GM21367 (cell line): ENCODE measurements around the gene TNFSF4.
"Not testable (repeated sequence)": the region's sequence is repeated elsewhere in the genome, so short reads cannot be mapped to it uniquely, and the experiment has no call there.

Experiments used
- ATAC-seq: cut with Tn5 transposase; IDR thresholded peaks from one replicate; pipeline ENCODE4 v1.9.1; 2021; ENCODE audit not compliant: unreplicated experiment

Gene TNFSF4, protein sequence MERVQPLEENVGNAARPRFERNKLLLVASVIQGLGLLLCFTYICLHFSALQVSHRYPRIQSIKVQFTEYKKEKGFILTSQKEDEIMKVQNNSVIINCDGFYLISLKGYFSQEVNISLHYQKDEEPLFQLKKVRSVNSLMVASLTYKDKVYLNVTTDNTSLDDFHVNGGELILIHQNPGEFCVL

DNA sequence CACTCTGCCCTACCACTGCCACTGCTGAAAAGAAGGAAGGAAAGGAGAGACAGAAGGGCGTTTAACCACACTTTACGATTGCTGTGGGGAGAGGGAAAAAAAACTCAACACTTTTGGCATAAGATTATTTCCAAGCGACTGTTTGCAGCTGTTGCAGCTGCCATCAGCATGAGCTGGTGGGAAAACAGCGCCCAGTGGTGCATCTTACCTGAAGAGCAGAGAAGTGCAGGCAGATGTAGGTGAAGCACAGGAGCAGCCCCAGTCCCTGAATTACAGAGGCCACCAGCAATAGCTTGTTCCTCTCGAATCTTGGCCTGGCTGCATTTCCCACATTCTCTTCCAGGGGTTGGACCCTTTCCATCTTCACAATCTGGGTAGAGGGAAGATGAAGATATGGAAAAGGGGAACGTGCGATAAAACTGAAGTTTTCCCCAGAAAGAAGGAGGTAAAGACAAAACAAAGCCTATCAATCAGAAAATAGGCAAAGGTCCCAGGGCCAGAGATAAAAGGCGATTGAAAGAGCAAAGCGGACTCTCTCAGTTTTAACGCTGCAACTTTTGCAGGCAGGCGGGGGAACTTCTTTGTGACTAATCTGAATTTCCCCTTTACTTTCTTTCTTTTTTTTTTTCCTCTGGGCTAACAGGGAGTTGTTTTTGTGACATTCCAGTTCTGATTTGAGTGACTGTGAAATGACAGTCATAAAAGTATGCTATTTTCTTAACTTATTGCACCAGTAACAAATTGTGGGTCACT, at the start of gene TNFSF4:
TSS of gene TNFSF4 (minus strand) at position 516 of the 753 bp plus-strand sequence. CDS start at position 361, 155 bp downstream.
- no peak for ATAC-seq

DNA sequence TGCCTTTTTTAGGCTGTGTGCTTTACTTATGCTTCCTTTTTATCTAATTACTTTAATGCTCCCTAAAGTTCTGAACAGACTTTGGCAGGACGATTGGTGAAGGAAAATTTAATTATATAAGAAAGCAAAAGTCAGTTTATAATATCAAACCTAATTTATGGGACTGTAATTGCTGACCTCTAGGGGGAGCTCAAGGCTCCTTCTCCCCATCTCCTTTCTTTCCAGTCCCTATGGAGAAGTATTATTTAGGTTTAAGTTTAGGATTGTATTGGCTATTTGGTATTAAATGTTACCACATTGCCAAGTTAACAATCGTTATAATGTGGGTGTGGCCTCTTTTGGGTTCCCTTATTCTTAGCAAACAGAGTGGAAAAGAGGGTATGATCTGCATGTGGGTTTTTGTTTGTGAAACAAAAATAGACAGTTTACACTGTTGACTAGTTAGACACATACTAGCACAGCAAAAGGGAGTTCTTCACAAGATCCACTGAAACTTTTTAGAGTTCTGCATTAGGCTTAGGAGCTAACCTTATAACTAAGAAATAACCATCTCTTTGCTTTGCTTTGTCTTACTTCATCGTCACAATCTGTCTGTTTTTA, 48.2 kb upstream of the TNFSF4 start:
- ATAC-seq = no peak

DNA sequence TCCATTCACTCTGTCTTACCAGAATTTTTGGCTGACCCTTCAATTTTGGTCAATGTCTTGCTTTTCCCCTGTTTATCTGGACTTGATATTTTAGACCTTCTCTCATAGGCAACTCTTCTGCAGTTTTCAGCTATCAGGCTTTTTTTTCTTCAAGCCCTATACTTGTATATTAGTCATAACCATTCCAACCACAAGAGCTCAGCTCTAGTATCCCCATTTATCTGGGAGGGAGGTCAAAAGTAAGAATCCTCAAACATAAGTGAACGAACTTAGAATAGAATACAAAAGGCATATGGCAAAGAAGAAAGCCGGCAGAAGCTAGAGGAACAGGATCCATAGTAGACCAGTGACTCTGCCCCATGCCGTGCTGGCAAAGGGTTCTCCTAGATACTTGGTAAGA, 45.9 kb upstream of the TNFSF4 start:
- no peak for ATAC-seq

DNA sequence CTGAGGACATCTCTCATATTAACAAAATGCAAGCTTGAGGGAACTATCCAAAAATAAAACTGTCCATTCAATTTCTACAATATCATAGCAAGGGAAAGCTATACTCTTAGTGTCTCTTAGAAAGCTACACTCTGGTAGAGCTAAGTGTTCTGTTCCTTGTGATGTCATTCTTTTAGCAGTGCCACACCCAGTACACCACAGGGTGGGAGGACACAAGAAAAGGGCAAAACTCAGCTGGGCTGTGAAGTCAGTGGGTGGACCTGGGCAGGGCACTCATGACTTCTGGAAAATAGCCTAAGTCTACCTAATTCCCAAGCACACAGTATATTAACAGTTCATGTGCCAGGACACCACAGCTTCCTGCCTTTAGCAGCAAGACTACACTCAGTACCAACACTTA, 42.2 kb upstream of the TNFSF4 start:
- no peak for ATAC-seq

DNA sequence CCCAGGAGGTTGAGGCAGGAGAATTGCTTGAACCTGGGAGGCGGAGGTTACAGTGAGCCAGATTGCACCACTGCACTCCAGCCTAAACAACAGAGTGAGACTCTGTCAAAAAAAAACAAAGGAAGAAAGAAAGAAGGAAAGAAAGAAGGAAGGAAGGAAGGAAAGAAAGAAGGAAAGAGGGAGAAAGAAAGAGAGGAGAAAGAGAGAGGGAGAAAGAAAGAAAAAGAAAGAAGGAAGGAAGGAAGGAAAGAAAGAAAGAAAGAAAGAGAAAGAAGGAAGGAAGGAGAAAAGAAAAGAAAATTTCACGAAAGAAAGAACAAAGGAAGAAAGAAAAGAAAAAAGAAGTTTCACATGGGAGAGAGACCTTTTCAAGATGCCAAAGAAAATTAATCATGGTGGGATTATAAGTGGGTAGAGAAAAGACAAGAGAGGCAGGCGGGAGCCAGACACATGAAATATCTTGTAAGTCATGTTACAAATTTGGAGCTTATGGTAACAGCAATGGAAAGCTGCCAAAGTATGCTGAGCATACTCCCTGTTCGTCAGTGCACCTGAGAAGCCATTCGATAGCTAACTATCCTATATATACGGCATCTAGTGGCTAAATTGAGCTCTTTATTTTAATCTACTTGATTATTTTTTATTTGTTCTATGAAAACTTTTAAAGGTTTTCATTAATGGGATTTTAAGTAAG, 41.3 kb upstream of the TNFSF4 start:
- no peak for ATAC-seq

DNA sequence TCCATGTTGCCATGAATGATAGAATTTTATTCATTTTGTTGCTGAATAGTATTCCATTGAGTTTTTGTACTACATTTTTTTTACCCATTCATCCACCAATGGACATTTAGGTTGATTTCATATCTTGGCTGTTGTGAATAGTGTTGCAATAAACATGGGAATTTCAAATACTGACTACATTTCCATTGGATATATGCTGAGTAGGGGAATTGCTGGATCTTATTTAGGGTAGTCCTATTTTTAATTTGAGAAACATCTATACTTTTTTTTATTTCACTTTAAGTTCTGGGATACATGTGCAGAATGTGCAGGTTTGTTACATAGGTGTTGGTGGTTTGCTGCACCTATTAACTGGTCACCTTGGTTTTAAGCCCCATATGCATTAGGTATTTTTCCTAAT, 38.8 kb upstream of the TNFSF4 start:
- ATAC-seq = no peak

DNA sequence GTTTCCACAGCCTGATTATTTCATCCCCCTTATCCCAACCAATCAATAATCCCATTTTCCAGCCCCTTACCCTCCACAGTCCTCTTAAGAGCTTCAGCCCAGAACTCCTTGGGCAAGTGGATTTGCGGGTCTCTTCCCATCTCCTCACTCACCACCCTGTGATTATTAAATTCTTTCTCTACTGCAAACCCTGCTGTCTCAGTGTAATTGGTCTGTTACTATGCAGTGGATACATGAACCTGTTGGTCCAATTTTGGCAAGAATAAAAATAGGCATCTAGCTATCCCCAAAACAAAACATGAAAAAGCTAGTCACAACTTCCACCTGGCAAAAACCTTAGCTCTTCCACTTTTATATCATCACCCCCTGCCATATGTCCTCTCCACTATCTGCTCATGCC, 36.2 kb upstream of the TNFSF4 start:
- ATAC-seq = no peak

DNA sequence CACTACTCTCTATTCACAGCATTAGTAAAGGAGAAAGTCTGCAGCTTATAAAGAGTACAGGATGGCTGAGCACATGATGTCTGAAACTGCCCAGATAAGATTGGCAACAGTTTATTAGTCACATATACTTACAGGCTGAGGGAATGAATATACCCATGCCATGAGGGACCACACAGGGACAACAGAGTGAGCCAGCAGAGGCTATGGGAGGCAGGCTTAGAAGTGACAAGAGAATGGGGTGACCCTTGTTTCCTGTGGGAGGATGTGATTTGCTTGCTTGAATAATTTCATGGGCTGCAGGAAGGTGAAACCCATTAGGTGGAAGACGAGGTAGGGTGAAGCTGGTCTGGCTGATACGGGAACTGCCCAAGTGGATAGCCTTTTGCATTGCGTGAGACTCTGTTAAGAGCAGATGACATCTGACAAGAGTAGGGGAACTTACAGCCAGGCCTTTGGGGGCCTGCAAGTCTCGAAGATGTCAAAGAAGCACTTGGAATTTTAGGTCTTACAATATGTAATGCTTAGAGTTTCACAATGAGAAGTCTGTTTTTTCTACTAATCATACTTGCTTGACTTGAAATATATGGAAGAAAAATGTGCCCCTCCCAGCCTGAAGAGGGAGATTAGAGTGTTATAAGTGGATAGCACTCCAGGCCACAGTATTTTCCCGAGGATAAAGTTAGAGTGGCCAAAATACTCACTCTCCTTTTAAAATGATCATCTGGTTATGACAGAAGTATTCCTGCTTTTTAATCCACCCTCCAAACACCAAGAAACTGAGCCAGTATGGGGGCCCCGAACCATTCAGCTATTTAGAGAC, 34.6 kb upstream of the TNFSF4 start:
- ATAC-seq = no peak

DNA sequence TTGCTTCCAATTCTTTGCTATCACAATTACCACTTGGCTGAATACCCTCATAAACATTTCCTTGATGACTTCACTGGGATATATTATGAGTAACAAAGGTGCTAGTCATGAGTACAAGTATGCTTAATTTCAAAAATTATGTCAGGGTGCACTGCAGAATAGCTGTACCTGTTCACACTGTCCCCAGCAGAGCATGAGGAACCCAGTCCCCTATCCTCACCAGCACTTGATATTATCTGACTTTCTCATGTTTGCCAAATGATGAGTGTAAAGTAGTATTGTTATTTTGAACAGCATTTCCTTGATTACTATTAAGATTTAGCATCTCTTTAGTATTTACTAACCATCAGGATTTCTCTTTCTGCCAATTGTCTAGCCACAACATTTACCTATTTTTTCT, 33.5 kb upstream of the TNFSF4 start:
- no peak for ATAC-seq

DNA sequence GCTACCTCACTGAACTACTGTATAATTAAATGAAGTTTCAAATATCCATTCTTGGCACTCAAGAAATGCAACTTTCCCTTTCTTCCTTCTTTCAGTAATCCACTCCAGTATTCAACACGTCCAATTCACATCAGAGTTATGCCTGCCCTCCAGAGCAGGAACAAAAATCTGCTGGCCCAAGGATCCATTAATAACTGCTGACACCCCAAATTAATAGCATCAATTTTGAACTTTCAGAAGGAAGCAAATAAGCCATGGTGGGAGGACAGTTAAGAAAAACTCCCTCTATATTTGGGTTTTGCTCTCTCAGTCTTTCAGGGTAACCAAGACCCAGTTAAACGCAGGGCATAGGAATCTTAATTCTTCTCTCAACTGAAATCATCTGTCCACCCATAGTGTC, 31.9 kb upstream of the TNFSF4 start:
- ATAC-seq = no peak

DNA sequence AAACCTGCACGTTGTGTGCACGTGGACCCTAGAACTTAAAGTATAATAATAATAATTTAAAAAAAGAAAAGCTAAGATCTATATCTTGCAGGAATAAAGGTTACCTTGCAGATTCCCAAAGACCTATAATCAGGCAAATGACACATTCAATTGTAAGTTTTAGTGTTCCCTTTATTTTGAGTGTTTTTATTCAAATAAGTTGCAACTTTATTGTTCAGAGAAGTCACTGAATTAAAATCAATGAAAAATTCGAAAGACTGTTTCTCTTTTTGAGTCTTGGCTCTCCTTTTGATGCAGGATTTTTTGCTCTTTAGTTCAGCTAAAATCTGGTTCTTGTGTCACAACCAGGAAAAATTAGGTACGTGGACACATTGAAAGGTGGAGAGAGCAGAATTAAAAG, 27.8 kb upstream of the TNFSF4 start:
- ATAC-seq = no peak

DNA sequence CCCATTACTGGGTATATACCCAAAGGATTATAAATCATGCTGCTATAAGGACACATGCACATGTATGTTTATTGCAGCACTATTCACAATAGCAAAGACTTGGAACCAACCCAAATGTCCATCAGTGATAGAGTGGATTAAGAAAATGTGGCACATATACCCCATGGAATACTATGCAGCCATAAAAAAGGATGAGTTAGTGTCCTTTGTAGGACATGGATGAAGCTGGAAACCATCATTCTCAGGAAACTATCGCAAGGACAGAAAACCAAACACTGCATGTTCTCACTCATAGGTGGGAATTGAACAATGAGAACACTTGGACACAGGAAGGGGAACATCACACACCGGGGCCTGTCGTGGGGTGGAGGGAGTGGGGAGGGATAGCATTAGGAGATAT, 27.3 kb upstream of the TNFSF4 start:
- ATAC-seq = not testable (repeated sequence)

DNA sequence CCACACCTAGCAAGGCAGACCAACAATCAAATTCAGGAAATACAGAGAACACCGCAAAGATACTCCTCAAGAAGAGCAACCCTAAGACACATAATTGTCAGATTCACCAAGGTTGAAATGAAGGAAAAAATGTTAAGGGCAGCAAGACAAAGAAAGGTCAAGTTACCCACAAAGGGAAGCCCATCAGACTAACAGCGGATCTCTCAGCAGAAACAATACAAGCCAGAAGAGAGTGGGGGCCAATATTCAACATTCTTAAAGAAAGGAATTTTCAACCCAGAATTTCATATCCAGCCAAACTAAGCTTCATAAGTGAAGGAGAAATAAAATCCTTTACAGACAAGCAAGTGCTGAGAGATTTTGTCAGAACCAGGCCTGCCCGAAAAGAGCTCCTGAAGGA, 21.9 kb upstream of the TNFSF4 start:
- ATAC-seq = not testable (repeated sequence)

DNA sequence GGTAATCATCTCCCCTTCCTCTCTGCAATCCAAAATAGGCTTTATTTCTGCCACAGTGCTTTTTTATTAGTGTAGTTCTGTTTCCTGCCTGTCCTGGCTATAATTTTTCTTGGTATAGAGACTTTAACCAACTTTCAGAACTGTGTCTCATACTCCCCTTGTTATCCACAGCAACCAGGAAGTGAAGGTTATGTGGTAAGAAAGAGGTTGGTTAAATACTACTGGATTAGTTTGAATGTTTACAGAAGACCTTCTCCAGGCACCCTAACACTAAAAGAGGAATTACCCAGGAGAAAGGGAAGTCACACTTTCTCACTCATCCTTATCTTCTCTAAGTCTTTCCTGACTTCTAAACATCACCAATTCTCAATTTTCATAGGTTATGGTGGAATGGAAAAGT, 17.8 kb upstream of the TNFSF4 start:
- no peak for ATAC-seq

DNA sequence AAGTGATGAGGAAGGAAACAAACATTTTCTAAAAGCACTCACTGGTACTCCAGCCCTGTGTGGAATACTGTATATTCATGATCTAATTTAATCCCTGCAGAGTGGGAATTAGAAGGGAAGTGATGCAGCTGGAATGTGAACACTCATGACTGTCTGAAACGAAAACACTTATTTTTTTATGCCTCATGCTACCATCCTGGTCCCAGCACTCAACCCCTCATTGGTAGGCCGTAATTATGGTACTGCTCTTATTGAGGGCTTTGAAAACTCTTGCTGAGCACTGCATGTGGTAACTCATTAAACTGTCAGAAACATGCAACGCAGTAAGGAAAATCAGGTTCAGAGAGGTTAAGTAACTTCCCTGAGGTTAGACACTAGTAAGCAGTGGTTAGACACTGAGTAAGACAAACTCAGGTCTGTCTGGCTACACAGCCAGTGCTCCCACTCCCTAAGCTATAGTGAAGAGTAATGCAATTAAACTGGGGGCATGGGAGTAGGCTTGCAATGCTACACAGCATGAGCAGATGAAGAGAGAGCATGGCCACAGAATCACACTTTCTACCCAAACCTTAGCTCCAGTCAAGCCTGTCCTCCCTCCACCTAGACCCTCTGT, 17.3 kb upstream of the TNFSF4 start:
- no peak for ATAC-seq

DNA sequence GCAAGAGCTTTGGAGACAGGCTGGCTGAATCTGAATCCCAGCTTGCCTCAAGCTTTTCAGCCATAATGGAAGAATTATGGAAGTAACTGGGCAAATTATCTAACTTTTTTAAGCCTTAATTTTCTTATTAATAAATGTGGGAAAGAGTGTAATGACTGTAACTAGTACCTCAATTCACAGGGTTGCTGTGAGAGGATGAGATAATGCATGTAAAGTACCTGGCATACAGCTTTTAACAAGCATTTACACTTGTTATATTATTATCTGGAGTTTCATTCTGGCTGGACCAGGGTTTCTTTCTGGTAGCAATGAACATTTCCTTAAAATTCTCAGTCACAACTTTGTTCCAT, 15.9 kb upstream of the TNFSF4 start:
- no peak for ATAC-seq

DNA sequence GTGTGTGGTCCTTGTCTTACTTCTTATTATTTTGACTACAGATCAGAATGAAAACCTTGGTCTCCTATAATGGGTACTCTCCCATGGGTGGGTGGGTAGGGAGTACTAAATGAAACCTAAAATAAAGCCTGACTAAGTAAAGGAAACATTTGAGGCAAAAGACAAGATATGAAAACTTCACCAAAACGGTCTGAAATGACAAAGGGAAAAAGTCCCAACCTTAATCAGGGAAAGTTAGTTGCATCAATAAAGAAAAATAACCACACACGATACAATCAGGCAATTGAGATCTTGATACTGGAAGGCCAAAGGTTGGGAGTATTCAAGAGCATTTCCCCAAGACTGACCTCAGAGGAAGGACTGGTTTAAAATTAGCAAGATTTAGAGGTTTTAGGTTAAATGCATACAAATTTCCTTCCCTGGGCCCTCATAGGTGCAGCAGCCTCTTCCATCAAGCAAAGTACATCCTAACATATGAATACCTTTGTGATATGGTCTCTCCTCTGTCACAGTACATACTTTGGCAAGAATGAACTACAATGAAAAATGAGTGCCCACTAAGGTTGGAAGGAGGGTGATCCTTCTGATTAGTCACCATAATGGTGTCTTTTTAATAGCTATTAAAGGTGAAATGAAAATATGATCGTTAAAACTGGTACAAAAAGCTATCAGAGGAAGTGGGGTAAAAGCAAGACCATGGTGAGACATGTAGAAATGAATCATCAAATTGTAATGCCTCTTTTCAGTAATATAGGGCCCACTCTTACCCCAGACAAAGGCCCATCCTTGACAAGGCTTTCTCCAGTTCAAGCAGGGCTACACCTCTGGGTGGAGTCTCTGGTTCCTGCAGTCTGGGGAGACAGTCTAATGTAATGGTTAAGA, 15.3 kb upstream of the TNFSF4 start:
- no peak for ATAC-seq

DNA sequence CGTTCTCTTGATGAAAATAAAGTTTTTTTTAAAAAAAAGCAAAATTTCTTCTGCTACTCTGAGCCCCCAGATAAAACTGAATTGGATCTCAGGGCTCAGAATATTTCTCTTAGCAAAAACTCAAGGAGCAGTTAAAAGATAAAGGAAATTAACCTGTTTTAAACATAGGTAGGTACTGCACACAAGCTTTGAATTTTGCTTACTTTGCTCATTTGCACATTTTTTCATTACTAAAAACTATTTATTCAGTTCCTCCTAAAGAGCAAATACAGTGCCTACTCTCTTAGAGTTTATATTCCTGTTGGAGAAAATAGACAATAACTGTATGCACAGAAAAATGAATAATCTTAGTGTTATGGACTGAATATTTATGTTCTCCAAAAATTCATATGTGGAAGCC, 13.0 kb upstream of the TNFSF4 start:
- no peak for ATAC-seq

DNA sequence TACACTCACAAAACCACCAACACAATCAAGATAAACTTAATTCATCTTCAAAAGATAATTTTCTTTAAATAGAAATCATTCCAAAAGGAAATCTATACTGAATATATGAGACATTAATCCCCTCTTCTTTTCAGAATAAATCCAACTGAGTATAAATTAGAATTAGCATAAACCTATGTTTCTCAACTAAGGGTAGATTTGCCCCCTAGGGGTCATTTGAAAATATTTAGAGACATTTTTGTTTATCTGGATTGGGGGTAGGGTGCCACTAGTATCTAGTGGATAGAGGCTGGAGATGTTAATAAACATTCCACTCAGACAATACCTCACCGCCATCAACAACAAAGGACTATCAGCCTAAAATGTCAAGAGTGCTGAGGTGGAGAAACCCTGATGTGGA, 6.5 kb upstream of the TNFSF4 start:
- ATAC-seq = no peak
